GM13976 (cell line): ENCODE data around the gene CELA3A.
"Not testable (repeated sequence)": the region's sequence is repeated elsewhere in the genome, so short reads cannot be mapped to it uniquely, and the experiment has no call there.

Source experiments
- DNase-seq: peaks from one replicate; pipeline ENCODE4 v3.0.0; 2012; ENCODE audit warnings: low spot score
- CTCF ChIP-seq: IDR thresholded peaks from 2 replicates; pipeline ENCODE4 v1.5.1; 2012; ENCODE audit warnings: borderline replicate concordance, mild to moderate bottlenecking; ENCODE audit not compliant: insufficient read depth; ENCODE audit errors: extremely low read depth, missing control alignments, control extremely low read depth
- in situ Hi-C: fragments of 300-500 bp; cut with MboI; formaldehyde crosslinking; loops from one replicate; pipeline ENCODE4 v1.12.0; 2022; ENCODE audit warnings: low sequenced_read_pairs, mixed read lengths, inconsistent platforms; ENCODE audit not compliant: unreplicated experiment

CELA3A gene

GRCh38 chr1:22030057-22030456 is 28.6 kb downstream of the CELA3A start:
- in situ Hi-C loops = no loop called here
- TF ChIP-seq CTCF = no peak
- DNase-seq = no peak

- in situ Hi-C loops = no loop called here
These were observed 29.0 kb downstream of the CELA3A start for GRCh38 chr1:22030473-22030872.

GRCh38 chr1:22031214-22031962 is 29.9 kb downstream of the CELA3A start:
- DNase-seq = no peak
- no peak for TF ChIP-seq CTCF
- in situ Hi-C loops = no loop called here

More at GRCh38 chr1:22030473-22030872, 29.0 kb downstream of the CELA3A start:
- no peak for DNase-seq
- no peak for TF ChIP-seq CTCF

- in situ Hi-C loops, DNase-seq: not testable (repeated sequence)
These were observed 33.4 kb downstream of the CELA3A start for GRCh38 chr1:22034834-22035233.

GRCh38 chr1:22037520-22037919 is 36.1 kb downstream of the CELA3A start:
- no peak for TF ChIP-seq CTCF
- in situ Hi-C loops = no loop called here
- no peak for DNase-seq

- no peak for DNase-seq
- TF ChIP-seq CTCF = no peak
- in situ Hi-C loops = no loop called here
These were observed 36.6 kb downstream of the CELA3A start for GRCh38 chr1:22038036-22038435.

- TF ChIP-seq CTCF = no peak
- DNase-seq = peak; percentile 84
- in situ Hi-C loops = no loop called here
These were observed 38.3 kb downstream of the CELA3A start for GRCh38 chr1:22039594-22040285.
